Fibroblast of mammary gland (primary cell): ENCODE data around the gene RGCC.

Experiments
- DNase-seq: peaks from one replicate; pipeline ENCODE4 v3.0.0-alpha.2; 2010; ENCODE audit warnings: low read depth
- H3K4me3 ChIP-seq: 2 replicates; pipeline ENCODE4 v1.5.1; 2011; ENCODE audit warnings: low read depth, mild to moderate bottlenecking, low read length, moderate library complexity; ENCODE audit not compliant: control insufficient read depth
- CTCF ChIP-seq: conservative IDR thresholded peaks from 2 replicates; pipeline ENCODE4 v1.5.1; 2011; ENCODE audit warnings: low read depth, low read length, inconsistent platforms; ENCODE audit not compliant: control insufficient read depth, insufficient read depth

Gene RGCC

GRCh38 chr13:41495044-41495443, 37.7 kb downstream of the RGCC start:
- no peak overlapping the region for H3K4me3 ChIP-seq
- TF ChIP-seq CTCF, result no peak
- DNase-seq, result no peak

- TF ChIP-seq CTCF, result no peak
- DNase-seq, result peak; percentile 20
- H3K4me3 ChIP-seq, result no peak overlapping the region
These were observed 39.3 kb downstream of the RGCC start for GRCh38 chr13:41496420-41497234.

- H3K4me3 ChIP-seq, result no peak overlapping the region
- DNase-seq, result no peak
- no peak for TF ChIP-seq CTCF
These were observed 40.1 kb downstream of the RGCC start for GRCh38 chr13:41497436-41497835.

- no peak for DNase-seq
- no peak for TF ChIP-seq CTCF
- H3K4me3 ChIP-seq, result no peak overlapping the region
These were observed 42.1 kb downstream of the RGCC start for GRCh38 chr13:41499452-41499851.

GRCh38 chr13:41500511-41500910, 43.2 kb downstream of the RGCC start:
- DNase-seq, result peak; percentile 6
- H3K4me3 ChIP-seq, result no peak overlapping the region
- no peak for TF ChIP-seq CTCF

- no peak overlapping the region for H3K4me3 ChIP-seq
- no peak for TF ChIP-seq CTCF
- DNase-seq, result no peak
These were observed 43.9 kb downstream of the RGCC start for GRCh38 chr13:41501281-41501680.
